GM23338 (cell line): ENCODE measurements around the gene ZNF438. TPM values are rescaled to one million over a fixed set of nuclear protein-coding genes. Genes with fewer than 3 reads are reported as not detected.

ENCODE experiments used
- ATAC-seq: fragments of 200-7000 bp; cut with Tn5 transposase; 3 replicates; pipeline ENCODE4 v1.9.1; 2020
- DNase-seq: peaks from one replicate; pipeline ENCODE4 v3.0.0-alpha.2; 2015; ENCODE audit warnings: low spot score
- H2AFZ ChIP-seq: fragments of 200-600 bp; sonication (generic); 2 replicates; pipeline ENCODE4 v1.8.0; 2016; ENCODE audit warnings: antibody characterized with exemption, mild to moderate bottlenecking, moderate library complexity
- H3F3A ChIP-seq: fragments of 200-600 bp; sonication (generic); replicated peaks from 2 replicates; pipeline ENCODE4 v1.8.0; 2017; ENCODE audit warnings: antibody characterized with exemption, mixed run types, low read depth
- H3K27ac ChIP-seq: fragments of 200-600 bp; sonication (generic); 2 replicates; pipeline ENCODE4 v1.6.1; 2016; ENCODE audit warnings: low read depth
- H3K27me3 ChIP-seq: fragments of 200-600 bp; sonication (generic); 2 replicates; pipeline ENCODE4 v1.8.0; 2016; ENCODE audit warnings: mild to moderate bottlenecking, mixed run types, moderate library complexity; ENCODE audit not compliant: insufficient read depth
- H3K36me3 ChIP-seq: fragments of 200-600 bp; sonication (generic); 2 replicates; pipeline ENCODE4 v1.8.0; 2016; ENCODE audit warnings: mild to moderate bottlenecking; ENCODE audit not compliant: insufficient read depth
- H3K4me1 ChIP-seq: fragments of 200-600 bp; sonication (generic); 2 replicates; pipeline ENCODE4 v1.8.0; 2016; ENCODE audit warnings: mild to moderate bottlenecking, moderate library complexity; ENCODE audit not compliant: insufficient read depth
- H3K4me2 ChIP-seq: fragments of 200-600 bp; sonication (generic); 2 replicates; pipeline ENCODE4 v1.7.1; 2017; ENCODE audit warnings: mixed run types
- H3K4me3 ChIP-seq: fragments of 200-600 bp; sonication (generic); 2 replicates; pipeline ENCODE4 v1.6.1; 2016; ENCODE audit warnings: mixed run types
- H3K79me2 ChIP-seq: fragments of 200-600 bp; sonication (generic); replicated peaks from 2 replicates; pipeline ENCODE4 v1.8.0; 2017; ENCODE audit warnings: mild to moderate bottlenecking; ENCODE audit not compliant: insufficient read depth
- H3K9me2 ChIP-seq: fragments of 200-600 bp; sonication (generic); 2 replicates; pipeline ENCODE4 v1.8.0; 2017; ENCODE audit not compliant: insufficient read depth
- H4K20me1 ChIP-seq: fragments of 200-600 bp; sonication (generic); replicated peaks from 2 replicates; pipeline ENCODE4 v1.8.0; 2017; ENCODE audit warnings: mild to moderate bottlenecking; ENCODE audit not compliant: insufficient read depth
- H3K27ac Mint-ChIP-seq: 2 replicates; pipeline ENCODE4 v1.8.0; 2020; ENCODE audit warnings: inconsistent platforms, mild to moderate bottlenecking, moderate library complexity, mixed read lengths
- H3K27me3 Mint-ChIP-seq: 3 replicates; pipeline ENCODE4 v1.8.0; 2022; ENCODE audit warnings: low read depth, mild to moderate bottlenecking, moderate library complexity, mixed read lengths, inconsistent platforms; ENCODE audit not compliant: insufficient read depth, poor library complexity
- H3K36me3 Mint-ChIP-seq: 3 replicates; pipeline ENCODE4 v1.8.0; 2021; ENCODE audit warnings: low read depth, mild to moderate bottlenecking, inconsistent platforms, moderate library complexity, mixed read lengths
- H3K4me1 Mint-ChIP-seq: 3 replicates; pipeline ENCODE4 v1.8.0; 2020; ENCODE audit warnings: mild to moderate bottlenecking, inconsistent platforms, mixed read lengths
- H3K4me3 Mint-ChIP-seq: 3 replicates; pipeline ENCODE4 v1.8.0; 2021; ENCODE audit warnings: moderate library complexity, mild to moderate bottlenecking, inconsistent platforms, mixed read lengths
- H3K9me3 Mint-ChIP-seq: 3 replicates; pipeline ENCODE4 v1.8.0; 2020; ENCODE audit warnings: moderate library complexity, mild to moderate bottlenecking, inconsistent platforms, mixed read lengths
- CREB1 ChIP-seq: fragments of 250-450 bp; sonication (Bioruptor Pico); IDR thresholded peaks from 2 replicates; pipeline ENCODE4 v1.5.0; 2020; ENCODE audit warnings: low read depth, mild to moderate bottlenecking, moderate library complexity
- EZH2 ChIP-seq: fragments of 200-600 bp; sonication (generic); IDR thresholded peaks from one replicate; pipeline ENCODE4 v1.8.0; 2017; ENCODE audit warnings: antibody characterized with exemption, mild to moderate bottlenecking, low read depth; ENCODE audit not compliant: unreplicated experiment
- EZH2phosphoT487 ChIP-seq: fragments of 200-600 bp; sonication (generic); IDR thresholded peaks from one replicate; pipeline ENCODE4 v1.8.1; 2018; ENCODE audit warnings: antibody characterized with exemption; ENCODE audit not compliant: unreplicated experiment
- JUNB ChIP-seq: IDR thresholded peaks from one replicate; pipeline ENCODE4 v1.6.1; 2016; ENCODE audit warnings: antibody characterized with exemption; ENCODE audit not compliant: unreplicated experiment
- NANOG ChIP-seq: IDR thresholded peaks from 2 replicates; pipeline ENCODE4 v1.6.1; 2016; ENCODE audit warnings: antibody characterized with exemption, borderline replicate concordance
- POLR2AphosphoS5 ChIP-seq: IDR thresholded peaks from 2 replicates; pipeline ENCODE4 v1.6.1; 2016; ENCODE audit warnings: antibody characterized with exemption, low read depth
- STAT1 ChIP-seq: IDR thresholded peaks from one replicate; pipeline ENCODE4 v1.6.1; 2016; ENCODE audit warnings: antibody characterized with exemption; ENCODE audit not compliant: unreplicated experiment
- ZNF114 ChIP-seq: fragments of 250-450 bp; sonication (Bioruptor Pico); IDR thresholded peaks from 2 replicates; pipeline ENCODE4 v1.5.0; 2020; ENCODE audit warnings: mild to moderate bottlenecking, moderate library complexity
- ZNF331 ChIP-seq: fragments of 250-450 bp; sonication (Bioruptor Pico); IDR thresholded peaks from 2 replicates; pipeline ENCODE4 v1.5.0; 2020; ENCODE audit warnings: low read depth, mild to moderate bottlenecking, moderate library complexity
- polyA plus RNA-seq: library from polyadenylated mRNA; unstranded; fragments of >200 nt; fragmentation: Nextera tagmentation; extraction: Ambion mirVana; gene quantifications from 2 replicates; pipeline ENCODE4 v1.2.1, GENCODE V29; 2016
- total RNA-seq: library from RNA; depleted of rRNA; stranded (reverse); fragments of >200 nt; shearing (Covaris generic); gene quantifications from 2 replicates; pipeline ENCODE4 v1.2.3, GENCODE V29; 2014
- TF ChIP-seq, protein P1 (sequence below): IDR thresholded peaks from one replicate; pipeline ENCODE4 v1.6.1; 2018; ENCODE audit warnings: antibody characterized with exemption; ENCODE audit not compliant: unreplicated experiment
- TF ChIP-seq, protein P2 (sequence below), 2 experiments: fragments of 200-600 bp in 1 of 2; sonication (generic) in 1 of 2; conservative IDR thresholded peaks; 2 replicates each; pipeline versions ENCODE4 v1.5.1 to v1.6.1; 2016 to 2017; ENCODE audit warnings: antibody characterized with exemption in 2 of 2, low read depth in 2 of 2, mild to moderate bottlenecking in 2 of 2, moderate library complexity in 1 of 2
- TF ChIP-seq, protein P3 (sequence below): IDR thresholded peaks from 2 replicates; pipeline ENCODE4 v1.6.1; 2016; ENCODE audit warnings: antibody characterized with exemption

ZNF438 gene
- total and polyA plus RNA-seq, 2 experiments from 2014 or later: 0.91 to 0.94 TPM

DNA sequence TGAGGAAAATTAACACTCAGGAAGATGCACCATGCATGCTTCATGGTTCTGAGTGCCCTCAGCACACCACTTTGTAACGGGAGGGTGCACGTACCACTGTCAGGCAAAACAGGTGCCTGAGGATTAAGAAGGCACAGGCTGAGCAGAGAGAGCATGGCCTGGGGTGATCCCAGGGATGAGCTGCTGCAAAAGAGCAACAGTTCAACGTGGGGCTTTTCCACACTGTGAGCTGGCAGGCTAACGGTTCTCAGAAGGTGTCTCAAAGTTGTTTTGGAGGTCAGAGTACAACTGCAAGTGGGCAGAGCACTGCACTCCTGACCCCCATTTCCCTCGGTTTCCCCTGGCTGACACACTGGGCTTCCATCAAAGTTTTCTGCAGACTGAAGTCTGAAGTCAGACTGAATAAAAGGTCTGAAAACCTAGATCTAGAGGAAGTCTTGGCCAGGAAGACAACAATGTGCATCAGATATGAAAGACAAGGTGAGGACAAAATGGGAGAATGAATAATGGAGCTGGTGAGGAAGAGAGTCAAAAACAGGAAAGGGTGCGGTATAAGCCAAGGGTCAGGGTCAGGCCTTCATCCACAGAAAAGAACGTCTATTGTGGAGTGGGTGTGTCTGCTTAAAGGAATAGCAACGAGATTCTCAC lies 20.5 kb downstream of the ZNF438 start (continued):
- TF ChIP-seq, protein P1, sequence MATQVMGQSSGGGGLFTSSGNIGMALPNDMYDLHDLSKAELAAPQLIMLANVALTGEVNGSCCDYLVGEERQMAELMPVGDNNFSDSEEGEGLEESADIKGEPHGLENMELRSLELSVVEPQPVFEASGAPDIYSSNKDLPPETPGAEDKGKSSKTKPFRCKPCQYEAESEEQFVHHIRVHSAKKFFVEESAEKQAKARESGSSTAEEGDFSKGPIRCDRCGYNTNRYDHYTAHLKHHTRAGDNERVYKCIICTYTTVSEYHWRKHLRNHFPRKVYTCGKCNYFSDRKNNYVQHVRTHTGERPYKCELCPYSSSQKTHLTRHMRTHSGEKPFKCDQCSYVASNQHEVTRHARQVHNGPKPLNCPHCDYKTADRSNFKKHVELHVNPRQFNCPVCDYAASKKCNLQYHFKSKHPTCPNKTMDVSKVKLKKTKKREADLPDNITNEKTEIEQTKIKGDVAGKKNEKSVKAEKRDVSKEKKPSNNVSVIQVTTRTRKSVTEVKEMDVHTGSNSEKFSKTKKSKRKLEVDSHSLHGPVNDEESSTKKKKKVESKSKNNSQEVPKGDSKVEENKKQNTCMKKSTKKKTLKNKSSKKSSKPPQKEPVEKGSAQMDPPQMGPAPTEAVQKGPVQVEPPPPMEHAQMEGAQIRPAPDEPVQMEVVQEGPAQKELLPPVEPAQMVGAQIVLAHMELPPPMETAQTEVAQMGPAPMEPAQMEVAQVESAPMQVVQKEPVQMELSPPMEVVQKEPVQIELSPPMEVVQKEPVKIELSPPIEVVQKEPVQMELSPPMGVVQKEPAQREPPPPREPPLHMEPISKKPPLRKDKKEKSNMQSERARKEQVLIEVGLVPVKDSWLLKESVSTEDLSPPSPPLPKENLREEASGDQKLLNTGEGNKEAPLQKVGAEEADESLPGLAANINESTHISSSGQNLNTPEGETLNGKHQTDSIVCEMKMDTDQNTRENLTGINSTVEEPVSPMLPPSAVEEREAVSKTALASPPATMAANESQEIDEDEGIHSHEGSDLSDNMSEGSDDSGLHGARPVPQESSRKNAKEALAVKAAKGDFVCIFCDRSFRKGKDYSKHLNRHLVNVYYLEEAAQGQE: no peak
- TF ChIP-seq, protein P2, sequence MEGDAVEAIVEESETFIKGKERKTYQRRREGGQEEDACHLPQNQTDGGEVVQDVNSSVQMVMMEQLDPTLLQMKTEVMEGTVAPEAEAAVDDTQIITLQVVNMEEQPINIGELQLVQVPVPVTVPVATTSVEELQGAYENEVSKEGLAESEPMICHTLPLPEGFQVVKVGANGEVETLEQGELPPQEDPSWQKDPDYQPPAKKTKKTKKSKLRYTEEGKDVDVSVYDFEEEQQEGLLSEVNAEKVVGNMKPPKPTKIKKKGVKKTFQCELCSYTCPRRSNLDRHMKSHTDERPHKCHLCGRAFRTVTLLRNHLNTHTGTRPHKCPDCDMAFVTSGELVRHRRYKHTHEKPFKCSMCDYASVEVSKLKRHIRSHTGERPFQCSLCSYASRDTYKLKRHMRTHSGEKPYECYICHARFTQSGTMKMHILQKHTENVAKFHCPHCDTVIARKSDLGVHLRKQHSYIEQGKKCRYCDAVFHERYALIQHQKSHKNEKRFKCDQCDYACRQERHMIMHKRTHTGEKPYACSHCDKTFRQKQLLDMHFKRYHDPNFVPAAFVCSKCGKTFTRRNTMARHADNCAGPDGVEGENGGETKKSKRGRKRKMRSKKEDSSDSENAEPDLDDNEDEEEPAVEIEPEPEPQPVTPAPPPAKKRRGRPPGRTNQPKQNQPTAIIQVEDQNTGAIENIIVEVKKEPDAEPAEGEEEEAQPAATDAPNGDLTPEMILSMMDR (conservative IDR thresholded peaks at IDR 0.05; ENCODE audit: low read depth in 2 of 2): no peak
- TF ChIP-seq CREB1 (CRISPR knock-in tag) (no peak), ZNF114 (CRISPR knock-in tag) (no peak), STAT1 (no peak), EZH2phosphoT487 (no peak)

DNA sequence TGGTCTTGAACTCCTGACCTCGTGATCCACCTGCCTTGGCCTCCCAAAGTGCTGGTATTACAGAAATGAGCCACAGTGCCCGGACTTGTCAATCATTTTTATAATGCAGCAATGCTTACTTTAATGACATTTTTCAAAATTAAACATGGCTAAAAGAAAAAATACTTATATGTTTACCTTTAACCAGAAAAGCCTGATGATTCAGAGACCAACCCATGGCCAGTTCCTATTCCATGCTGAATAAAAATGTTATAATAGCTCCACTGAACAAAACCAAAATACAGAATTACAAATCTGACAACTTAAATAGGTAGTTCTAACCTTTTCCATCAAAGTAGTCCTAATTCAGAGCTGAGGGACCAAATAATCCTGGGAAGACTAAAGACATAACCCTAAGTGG lies 21.6 kb downstream of the ZNF438 start:
- Mint-ChIP-seq H3K4me1 (peaks cover 3% of the 10 kb centered on the region; the same call in 1 of the 3 replicates), H3K36me3 (no peaks in the 10 kb centered on the region), H3K9me3 (no peaks in the 10 kb centered on the region), H3K4me3 (no peak overlapping the region), H3K27ac (no peak overlapping the region), H3K27me3 (peaks cover 4% of the 10 kb centered on the region)
- Histone ChIP-seq H3K27ac (no peak overlapping the region), H3K4me2 (no peak overlapping the region), H3K9me2 (0 out of 2 replicates have a peak, but pooled peaks cover 6% of the 10 kb centered on the region), H3K4me3 (no peak overlapping the region), H3F3A (no peaks in the 10 kb centered on the region), H3K36me3 (no peaks in the 10 kb centered on the region), H3K79me2 (no peaks in the 10 kb centered on the region), H3K27me3 (no peaks in the 10 kb centered on the region), H3K4me1 (no peaks in the 10 kb centered on the region), H4K20me1 (no peaks in the 10 kb centered on the region), H2AFZ (no peak overlapping the region)
- DNase-seq (no peak), ATAC-seq (no peak)
- TF ChIP-seq JUNB (no peak), ZNF114 (CRISPR knock-in tag) (no peak), POLR2AphosphoS5 (no peak), NANOG (no peak), EZH2 (no peak), ZNF331 (no peak), STAT1 (no peak), CREB1 (CRISPR knock-in tag) (no peak), EZH2phosphoT487 (no peak)
- TF ChIP-seq, protein P1: no peak
- TF ChIP-seq, protein P2 (conservative IDR thresholded peaks at IDR 0.05; ENCODE audit: low read depth in 2 of 2): no peak
- TF ChIP-seq, protein P3, sequence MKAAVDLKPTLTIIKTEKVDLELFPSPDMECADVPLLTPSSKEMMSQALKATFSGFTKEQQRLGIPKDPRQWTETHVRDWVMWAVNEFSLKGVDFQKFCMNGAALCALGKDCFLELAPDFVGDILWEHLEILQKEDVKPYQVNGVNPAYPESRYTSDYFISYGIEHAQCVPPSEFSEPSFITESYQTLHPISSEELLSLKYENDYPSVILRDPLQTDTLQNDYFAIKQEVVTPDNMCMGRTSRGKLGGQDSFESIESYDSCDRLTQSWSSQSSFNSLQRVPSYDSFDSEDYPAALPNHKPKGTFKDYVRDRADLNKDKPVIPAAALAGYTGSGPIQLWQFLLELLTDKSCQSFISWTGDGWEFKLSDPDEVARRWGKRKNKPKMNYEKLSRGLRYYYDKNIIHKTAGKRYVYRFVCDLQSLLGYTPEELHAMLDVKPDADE: no peak
